ENCODE results near the gene SYNE4.

Gene SYNE4

DNA sequence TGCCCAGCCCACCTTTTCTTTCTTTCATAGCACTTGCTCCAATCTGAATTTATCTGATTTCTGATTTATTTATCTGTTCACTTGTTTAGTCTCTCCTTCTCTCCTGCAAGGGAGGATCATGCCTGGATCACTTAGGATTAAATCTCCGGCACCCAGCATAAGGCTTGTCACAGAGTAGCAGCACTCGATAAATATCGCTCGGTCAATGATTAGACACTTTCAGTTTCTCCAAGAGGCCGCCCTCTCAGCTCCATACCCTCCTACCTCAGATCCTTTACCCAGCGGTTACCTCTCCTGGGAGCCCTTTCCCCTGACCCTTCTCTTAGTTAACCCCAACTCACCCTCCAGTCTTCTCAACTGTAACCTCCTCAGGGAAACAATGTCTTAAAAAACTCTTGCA lies 22.7 kb upstream of the SYNE4 start:
- H3K4me3 ChIP-seq (ENCODE audit: low read depth, low read length) = no peak overlapping the region
- TF ChIP-seq CTCF (IDR thresholded peaks at IDR 0.05; ENCODE audit: low read depth, low read length, missing control alignments) = no peak
- DNase-seq (ENCODE audit: low read depth) = no peak

DNA sequence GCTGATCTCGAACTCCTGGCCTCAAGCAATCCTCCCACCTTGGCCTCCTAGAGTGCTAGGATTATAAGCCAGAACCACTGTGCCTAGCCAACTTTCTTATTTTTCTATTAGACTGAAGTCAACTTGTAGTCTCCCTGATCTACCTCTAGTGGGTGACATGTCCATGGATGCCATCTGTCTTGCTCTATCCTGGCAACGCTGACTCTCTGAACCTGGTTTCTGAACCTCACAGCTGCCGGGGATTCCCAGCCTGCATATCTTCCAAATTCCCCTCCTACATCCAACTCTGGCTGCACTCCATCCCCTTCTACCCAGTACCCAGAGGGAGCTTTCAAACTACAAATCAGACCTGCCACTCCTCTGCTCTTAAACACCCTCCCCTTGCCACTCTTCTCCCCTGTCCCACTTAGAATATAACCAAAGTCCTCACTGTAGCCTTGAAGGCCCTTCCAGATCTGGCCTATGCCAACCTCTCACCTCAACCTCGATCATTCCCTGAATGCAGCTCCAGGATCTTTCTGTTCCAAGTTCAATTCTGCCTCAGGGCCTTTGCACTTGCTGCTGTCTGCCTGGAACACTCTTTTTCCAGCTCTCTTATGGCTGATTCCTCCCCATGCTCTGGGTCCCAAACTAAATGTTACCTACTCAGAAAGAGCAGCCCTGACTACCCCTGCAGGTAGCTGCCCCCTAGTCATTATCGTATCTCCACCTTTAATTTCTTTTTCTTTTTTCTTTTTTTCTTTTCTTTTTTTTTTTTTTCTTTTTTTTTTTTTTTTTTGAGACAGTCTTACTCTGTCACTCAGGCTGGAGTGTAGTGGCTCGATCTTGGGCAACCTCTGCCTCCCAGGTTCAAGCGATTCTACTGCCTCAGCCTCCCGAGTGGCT lies 21.9 kb upstream of the SYNE4 start:
- DNase-seq (ENCODE audit: low read depth) = no peak
- no peak overlapping the region for H3K4me3 ChIP-seq (ENCODE audit: low read depth, low read length)
- TF ChIP-seq CTCF (IDR thresholded peaks at IDR 0.05; ENCODE audit: low read depth, low read length, missing control alignments) = no peak

DNA sequence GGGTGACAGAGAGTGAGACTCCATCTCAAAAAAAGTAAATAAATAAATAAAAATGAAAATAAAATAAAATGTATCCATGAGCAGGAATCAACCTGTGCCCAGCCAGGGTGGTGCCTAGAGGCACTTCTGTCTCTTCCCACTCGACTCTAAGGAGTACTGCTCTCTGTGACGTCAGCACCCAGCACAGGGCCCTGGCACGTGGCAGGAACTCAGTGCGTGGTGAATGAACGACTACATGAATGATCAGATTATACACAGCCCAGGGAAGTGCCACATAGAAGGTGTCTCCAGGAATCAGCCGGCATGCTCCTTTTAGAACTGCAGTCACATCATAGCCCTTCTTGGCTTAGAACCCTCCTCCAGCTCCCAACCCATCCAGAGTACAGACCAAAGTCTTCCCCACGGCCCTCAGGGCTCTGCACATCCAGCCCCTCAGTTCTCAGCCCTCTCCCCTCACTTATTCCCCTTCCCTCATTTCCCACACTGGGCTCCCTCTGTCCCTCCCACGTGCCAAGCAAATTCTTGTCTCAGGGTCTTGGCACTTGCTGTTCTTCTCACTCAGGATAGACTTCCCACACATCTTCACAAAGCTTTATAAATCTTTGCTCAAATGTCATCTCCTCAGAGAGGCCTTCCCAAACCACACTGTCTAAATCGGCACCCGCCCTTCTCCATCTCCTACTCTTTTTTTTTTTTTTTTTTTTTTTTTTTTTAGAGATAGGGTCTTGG lies 19.9 kb upstream of the SYNE4 start:
- DNase-seq (ENCODE audit: low read depth) = no peak
- H3K4me3 ChIP-seq (ENCODE audit: low read depth, low read length) = no peak overlapping the region
- no peak for TF ChIP-seq CTCF (IDR thresholded peaks at IDR 0.05; ENCODE audit: low read depth, low read length, missing control alignments)

- no peak overlapping the region for H3K4me3 ChIP-seq (ENCODE audit: low read depth, low read length)
- no peak for TF ChIP-seq CTCF (IDR thresholded peaks at IDR 0.05; ENCODE audit: low read depth, low read length, missing control alignments)
- DNase-seq (ENCODE audit: low read depth) = no peak
Measured at GRCh38 chr19:36027696-36028095, 19.1 kb upstream of the SYNE4 start.

DNA sequence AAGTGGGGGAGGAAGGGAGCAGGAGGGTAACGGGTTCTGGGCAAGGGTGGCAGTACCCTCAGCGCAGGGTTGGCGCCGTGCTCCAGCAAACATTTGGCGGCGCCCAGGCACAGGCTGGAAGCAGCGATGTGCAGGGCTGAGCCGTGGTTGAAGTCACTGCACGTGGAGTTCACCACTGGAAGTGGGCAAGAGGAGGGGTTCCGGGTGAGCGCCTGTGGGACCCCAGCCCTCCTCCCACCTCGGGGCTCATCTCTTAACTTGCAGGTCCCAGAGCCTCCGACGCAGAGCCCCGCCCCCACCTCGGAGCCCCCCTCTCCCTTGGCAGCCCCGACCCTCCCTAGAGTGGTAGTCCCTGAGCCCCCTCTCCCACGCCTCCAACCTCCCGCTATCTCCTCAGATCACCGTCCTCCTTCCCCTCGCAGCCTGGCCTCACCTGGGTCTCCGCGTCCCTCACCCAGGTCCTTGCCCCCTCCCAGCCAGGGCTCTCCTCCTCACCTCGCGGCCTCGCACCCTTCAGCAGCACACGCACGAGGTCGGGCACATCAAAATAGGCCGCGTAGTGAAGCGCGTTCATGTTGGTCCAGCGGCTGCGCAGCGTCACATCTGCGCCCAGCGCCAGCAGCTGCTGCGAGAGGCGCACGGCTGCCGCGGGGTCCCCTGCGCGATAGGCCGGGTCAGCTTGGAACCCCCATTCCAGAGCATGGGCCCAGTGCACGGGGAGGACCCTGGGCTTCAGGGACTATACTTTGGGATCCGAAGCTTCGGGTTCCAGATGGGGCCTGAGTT lies 17.7 kb upstream of the SYNE4 start:
- H3K4me3 ChIP-seq (ENCODE audit: low read depth, low read length) = no peak overlapping the region
- TF ChIP-seq CTCF (IDR thresholded peaks at IDR 0.05; ENCODE audit: low read depth, low read length, missing control alignments) = no peak
- no peak for DNase-seq (ENCODE audit: low read depth)

- TF ChIP-seq CTCF (IDR thresholded peaks at IDR 0.05; ENCODE audit: low read depth, low read length, missing control alignments) = no peak
- H3K4me3 ChIP-seq (ENCODE audit: low read depth, low read length) = no peak overlapping the region
- DNase-seq (ENCODE audit: low read depth) = no peak
Measured at GRCh38 chr19:36025541-36025940, 16.9 kb upstream of the SYNE4 start.
